HepG2 (cell line): Measurements from ENCODE around the gene LDHAL6B. TPM values are rescaled to one million over a fixed set of nuclear protein-coding genes. Genes with fewer than 3 reads are reported as not detected.

ENCODE experiments used
- ATAC-seq: fragments of 200-7000 bp; cut with Tn5 transposase; 3 replicates; pipeline ENCODE4 v1.9.1; 2020; ENCODE audit warnings: mild to moderate bottlenecking, moderate library complexity
- BruUV-seq: library from RNA; stranded (reverse); fragments of 400-500 nt; replicated peaks from 2 replicates; lab custom pipeline; 2021; lab: Mats Ljungman, UMichigan
- CTCF ChIA-PET: fragments of 300-600 bp; formaldehyde crosslinking; extraction: SDS; loops from one replicate; lab custom pipeline; 2021; ENCODE audit warnings: low total read pairs, inconsistent platforms, low intra/inter-chr PET ratio; lab: Yijun Ruan, JAX
- POLR2A ChIA-PET: fragments of 350-600 bp; sonication (Branson Sonifier 250); formaldehyde crosslinking; loops from one replicate; lab custom pipeline; 2020; ENCODE audit warnings: antibody characterized with exemption, inconsistent platforms; lab: Yijun Ruan, JAX
- DNase-seq: peaks from one replicate; pipeline ENCODE4 v3.0.0-alpha.2; 2015; ENCODE audit warnings: low spot score
- FAIRE-seq: peaks from 3 replicates; lab custom pipeline; 2011; peaks lifted over from hg19 to GRCh38; lab: Jason Lieb, UNC
- H2AFZ ChIP-seq: one replicate; pipeline ENCODE4 v1.6.1; 2011; ENCODE audit warnings: low read length, inconsistent platforms
- H3K27ac ChIP-seq: fragments of 300-600 bp; 3 replicates; pipeline ENCODE4 v1.8.0; 2011; ENCODE audit warnings: mixed run types, mild to moderate bottlenecking, mixed read lengths, low read length, inconsistent platforms; ENCODE audit not compliant: insufficient read depth; ENCODE audit errors: extremely low read length
- H3K27me3 ChIP-seq, 2 experiments: fragments of 200-600 bp in 1 of 2; 2 replicates in 1 of 2; 3 replicates in 1 of 2; pipeline versions ENCODE4 v1.6.0 to v1.8.0; 2011; ENCODE audit warnings: low read length in 2 of 2, mild to moderate bottlenecking in 2 of 2, moderate library complexity in 2 of 2, inconsistent platforms in 1 of 2; ENCODE audit not compliant: insufficient read depth in 2 of 2, control insufficient read depth in 1 of 2
- H3K36me3 ChIP-seq, 2 experiments: fragments of 200-600 bp in 1 of 2; replicated peaks in 1 of 2; 2 replicates in 1 of 2; 3 replicates in 1 of 2; pipeline versions ENCODE4 v1.5.1 to v1.8.0; 2011; ENCODE audit warnings: low read length in 2 of 2, inconsistent platforms in 1 of 2; ENCODE audit not compliant: insufficient read depth in 2 of 2, control insufficient read depth in 1 of 2
- H3K4me1 ChIP-seq: 2 replicates; pipeline ENCODE4 v1.5.1; 2012; ENCODE audit warnings: low read length, inconsistent platforms; ENCODE audit not compliant: insufficient read depth
- H3K4me2 ChIP-seq: 2 replicates; pipeline ENCODE4 v1.6.0; 2011; ENCODE audit warnings: low read depth, low read length, inconsistent platforms
- H3K4me3 ChIP-seq, 3 experiments: fragments of 200-600 bp in 1 of 3; sonication (generic), shearing (Covaris generic) in 1 of 3; replicated peaks in 1 of 3; 2 replicates each; pipeline ENCODE4 v1.5.1; 2011 to 2016; ENCODE audit warnings: low read length in 3 of 3, inconsistent platforms in 2 of 3, low read depth in 2 of 3, mild to moderate bottlenecking in 2 of 3, control low read depth in 1 of 3, mixed read lengths in 1 of 3; ENCODE audit not compliant: insufficient read depth in 1 of 3
- H3K79me2 ChIP-seq: one replicate; pipeline ENCODE4 v1.6.1; 2011; ENCODE audit warnings: low read length, inconsistent platforms; ENCODE audit not compliant: insufficient read depth
- H3K9ac ChIP-seq: 2 replicates; pipeline ENCODE4 v1.6.0; 2011; ENCODE audit warnings: mild to moderate bottlenecking, low read depth, low read length, inconsistent platforms; ENCODE audit not compliant: insufficient read depth
- H3K9me3 ChIP-seq: 2 replicates; pipeline ENCODE4 v1.5.1; 2012; ENCODE audit warnings: mild to moderate bottlenecking, low read length
- H4K20me1 ChIP-seq: 2 replicates; pipeline ENCODE4 v1.6.0; 2011; ENCODE audit warnings: inconsistent platforms, mild to moderate bottlenecking, low read length, moderate library complexity; ENCODE audit not compliant: insufficient read depth
- FOXA1 ChIP-seq, 2 experiments: fragments of 450-650 bp in 1 of 2; sonication (generic) in 1 of 2; formaldehyde crosslinking in 1 of 2; IDR thresholded peaks; 2 replicates each; pipeline versions ENCODE4 v1.4.0 to v1.6.1; 2016 to 2020; ENCODE audit warnings: missing genetic modification reagents in 1 of 2
- MAFF ChIP-seq: IDR thresholded peaks from 2 replicates; pipeline ENCODE4 v1.6.1; 2011; ENCODE audit warnings: low read depth, low read length, improper control_type of control experiment
- NKX3-1 ChIP-seq: sonication (generic); formaldehyde crosslinking; IDR thresholded peaks from 2 replicates; pipeline ENCODE4 v1.5.0; 2020; ENCODE audit warnings: missing genetic modification reagents
- RORA ChIP-seq: sonication (generic); formaldehyde crosslinking; IDR thresholded peaks from 2 replicates; pipeline ENCODE4 v1.5.0; 2020; ENCODE audit warnings: mild to moderate bottlenecking, missing genetic modification reagents, moderate library complexity
- SOX13 ChIP-seq, 3 experiments: fragments of 450-650 bp in 1 of 3; sonication (generic) in 1 of 3; formaldehyde crosslinking in 1 of 3; IDR thresholded peaks in 2 of 3; conservative IDR thresholded peaks in 1 of 3; 2 replicates each; pipeline versions ENCODE4 v1.5.0 to v1.6.1; 2016 to 2020; ENCODE audit warnings: antibody characterized with exemption in 1 of 3, mild to moderate bottlenecking in 1 of 3, missing compliant biosample characterization in 1 of 3, missing genetic modification reagents in 1 of 3, moderate library complexity in 1 of 3
- SOX6 ChIP-seq, 2 experiments: fragments of 450-650 bp in 1 of 2; sonication (generic) in 1 of 2; formaldehyde crosslinking in 1 of 2; IDR thresholded peaks; 2 replicates each; pipeline versions ENCODE4 v1.4.0 to v1.6.1; 2017 to 2020; ENCODE audit warnings: antibody characterized with exemption in 1 of 2, mild to moderate bottlenecking in 1 of 2, missing genetic modification reagents in 1 of 2
- TAF15 ChIP-seq: fragments of 200-400 bp; formaldehyde crosslinking; IDR thresholded peaks from one replicate; pipeline ENCODE4 v1.6.1; 2018; ENCODE audit warnings: mild to moderate bottlenecking, low read depth, low read length; ENCODE audit not compliant: poor library complexity, severe bottlenecking
- ZBTB1 ChIP-seq: sonication (generic); formaldehyde crosslinking; IDR thresholded peaks from 2 replicates; pipeline ENCODE4 v1.4.0; 2020; ENCODE audit warnings: missing genetic modification reagents, borderline replicate concordance
- ZFP36L2 ChIP-seq: sonication (generic); formaldehyde crosslinking; IDR thresholded peaks from 2 replicates; pipeline ENCODE4 v1.4.0; 2020; ENCODE audit warnings: missing genetic modification reagents
- ZKSCAN8 ChIP-seq: IDR thresholded peaks from 2 replicates; pipeline ENCODE4 v1.6.1; 2016; ENCODE audit warnings: borderline replicate concordance, missing genetic modification reagents, missing compliant biosample characterization
- ZNF10 ChIP-seq: sonication (generic); formaldehyde crosslinking; IDR thresholded peaks from 2 replicates; pipeline ENCODE4 v1.4.0; 2020; ENCODE audit warnings: mild to moderate bottlenecking, low read depth, missing genetic modification reagents, borderline replicate concordance
- ZNF17 ChIP-seq: sonication (generic); formaldehyde crosslinking; IDR thresholded peaks from 2 replicates; pipeline ENCODE4 v1.5.0; 2020; ENCODE audit warnings: mild to moderate bottlenecking, missing genetic modification reagents
- ZNF460 ChIP-seq: sonication (generic); formaldehyde crosslinking; IDR thresholded peaks from 2 replicates; pipeline ENCODE4 v1.5.1; 2020; ENCODE audit warnings: missing genetic modification reagents, mild to moderate bottlenecking, borderline replicate concordance
- ZNF629 ChIP-seq: sonication (generic); formaldehyde crosslinking; conservative IDR thresholded peaks from 2 replicates; pipeline ENCODE4 v1.5.0; 2020; ENCODE audit warnings: missing genetic modification reagents
- WGBS: methylation state at CpG from one replicate; pipeline ENCODE4 v1.1.6; 2017; ENCODE audit warnings: low lambda C conversion rate; 5-methylcytosine and 5-hydroxymethylcytosine counted together
- in situ Hi-C: cut with HindIII; loops from 2 replicates; pipeline ENCODE4 v1.10.0; 2017; ENCODE audit warnings: low pct_unique_long_range_greater_than_20kb; ENCODE audit not compliant: extremely low pct_ligation_motif_present
- intact Hi-C: fragments of 100-400 bp; cut with micrococcal nuclease; formaldehyde crosslinking; loops from one replicate; pipeline ENCODE4 v1.10.0; 2022; ENCODE audit not compliant: unreplicated experiment
- polyA plus RNA-seq, 8 experiments: library from polyadenylated mRNA; depleted of rRNA in 3 of 8; stranded (reverse) in 7 of 8; unstranded in 1 of 8; fragments of >200 nt; fragmentation: Illumina TruSeq in 4 of 8; extraction: Trizol in 4 of 8; gene quantifications; 2 replicates each; pipeline versions ENCODE4 v1.2.1 to v1.2.3, GENCODE V29; 2011 to 2016; ENCODE audit warnings: low read depth in 4 of 8, missing spikeins in 1 of 8, mixed read lengths in 1 of 8; ENCODE audit not compliant: insufficient read depth in 1 of 8
- total RNA-seq, 5 experiments: library from RNA; depleted of rRNA; stranded (reverse); fragments of >200 nt; fragmentation: Illumina TruSeq; extraction: Trizol; gene quantifications; 2 replicates each; pipeline ENCODE4 v1.2.3, GENCODE V29; 2016; ENCODE audit warnings: low read depth in 1 of 5

Gene LDHAL6B
- total and polyA plus RNA-seq, 2 of the 13 experiments (the other 11 are each of a cell fraction or from before 2014, with no cell fraction given) = not detected

- H3K9me3 ChIP-seq = peaks cover 9% of the 10 kb centered on the region
- no peaks in the 10 kb centered on the region for H3K79me2 ChIP-seq
- POLR2A ChIA-PET = no interaction called here
- peaks cover 2 to 4% of the 10 kb centered on the region in 2 experiments; a peak in 1 of 5 replicates for H3K36me3 ChIP-seq
- H3K4me3 ChIP-seq = no peak overlapping the region
- 87% methylated on average over 4 of the region's 4 CpGs for whole genome bisulfite sequencing
- H3K9ac ChIP-seq = no peak overlapping the region
- H3K4me2 ChIP-seq = no peak overlapping the region
- ATAC-seq (no peak), FAIRE-seq (no peak), DNase-seq (no peak)
- no peak overlapping the region for H3K27ac ChIP-seq
- no peaks in the 10 kb centered on the region for H3K27me3 ChIP-seq
- intact Hi-C loops (no loop called here), in situ Hi-C loops (no loop called here)
- H3K4me1 ChIP-seq = no peaks in the 10 kb centered on the region
- no peaks in the 10 kb centered on the region for H4K20me1 ChIP-seq
- no peak overlapping the region for H2AFZ ChIP-seq
- TF ChIP-seq SOX6 (IDR thresholded peaks at IDR 0.05) (no peak), SOX6 (CRISPR knock-in tag; IDR thresholded peaks at IDR 0.05) (no peak), TAF15 (no peak), ZNF629 (CRISPR knock-in tag) (no peak), ZKSCAN8 (CRISPR knock-in tag) (no peak), FOXA1 (IDR thresholded peaks at IDR 0.05) (no peak), FOXA1 (CRISPR knock-in tag; IDR thresholded peaks at IDR 0.05) (no peak), NKX3-1 (CRISPR knock-in tag) (no peak), SOX13 (IDR thresholded peaks at IDR 0.05) (no peak), SOX13 (CRISPR knock-in tag; conservative IDR thresholded peaks at IDR 0.05 in 1 of 2, IDR thresholded peaks at IDR 0.05 in 1 of 2) (no peak), RORA (CRISPR knock-in tag) (no peak), ZNF460 (CRISPR knock-in tag) (no peak), ZNF10 (no peak), ZNF17 (CRISPR knock-in tag) (no peak), MAFF (no peak), ZFP36L2 (CRISPR knock-in tag) (no peak), ZBTB1 (no peak)
- no TSS peak for BruUV-seq
- CTCF ChIA-PET = no interaction called here
Measured at GRCh38 chr15:59177317-59177660, 29.4 kb upstream of the LDHAL6B start.
